ENCODE measurements around the gene CNOT1. TPM values are rescaled to one million over a fixed set of nuclear protein-coding genes. Genes with fewer than 3 reads are reported as not detected.
A peak's percentile ranks its signal among the peaks of the same experiment; 100 is the strongest.
"Not testable (repeated sequence)": the region's sequence is repeated elsewhere in the genome, so short reads cannot be mapped to it uniquely, and the experiment has no call there.

CNOT1 gene
- polyA plus RNA-seq: 10 to 100 TPM; 43.0 to 55.1 (median 43.2) TPM

DNA sequence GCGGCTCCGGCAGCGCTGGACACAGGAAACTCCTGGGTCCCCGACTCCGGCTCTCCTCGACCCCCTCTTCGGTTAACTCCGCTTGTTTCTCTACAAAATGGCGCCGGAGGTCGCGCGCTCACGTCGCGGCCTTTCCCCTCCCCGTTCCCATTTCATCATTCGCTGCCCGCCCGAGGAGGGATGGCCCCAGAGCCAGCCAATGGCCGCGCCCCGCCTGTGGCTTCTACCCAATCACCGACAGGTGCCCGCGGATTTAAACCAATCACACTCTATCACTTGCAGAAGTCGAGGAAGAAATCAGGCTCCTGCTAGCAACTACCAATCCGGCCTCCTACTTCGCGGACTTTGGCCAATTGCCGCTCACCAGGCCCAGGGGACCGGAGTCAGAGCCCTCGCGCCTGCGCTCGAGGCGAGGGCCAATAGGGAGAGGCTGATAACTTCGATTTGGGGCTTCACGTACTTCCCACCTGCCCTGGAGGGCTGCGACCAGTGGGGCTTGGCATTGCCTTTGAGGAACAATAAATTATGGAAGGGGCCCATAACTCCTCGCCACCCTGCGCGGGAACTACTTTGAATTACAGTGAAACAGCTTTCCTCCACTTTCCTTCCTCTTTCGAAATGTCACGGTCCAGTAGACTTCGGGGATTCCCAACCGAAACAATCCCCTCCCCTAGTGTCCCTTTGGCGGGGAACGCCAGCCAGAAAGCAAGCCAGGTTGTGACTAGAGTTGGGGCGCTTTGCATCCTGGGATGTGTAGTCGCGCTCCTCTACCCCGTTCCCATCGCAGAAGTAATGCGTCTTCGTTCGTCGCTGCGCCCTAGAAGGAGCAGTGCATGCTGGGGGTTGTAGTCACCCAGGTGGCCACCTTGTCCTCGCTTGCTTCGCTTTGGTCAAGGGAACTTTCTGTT, at the start of gene CNOT1:
Gene CNOT1 (minus strand): TSS at position 94 of the 908 bp plus-strand sequence. CDS start 30,489 bp downstream, outside the sequence.
- peak within 1 kb of the TSS; percentile 75 for H3K27ac ChIP-seq (ENCODE audit: low read depth, low read length)
- 0 to 1% (median 0%) methylated on average over 58 to 61 of the region's 61 CpGs for WGBS, 3 donors

DNA sequence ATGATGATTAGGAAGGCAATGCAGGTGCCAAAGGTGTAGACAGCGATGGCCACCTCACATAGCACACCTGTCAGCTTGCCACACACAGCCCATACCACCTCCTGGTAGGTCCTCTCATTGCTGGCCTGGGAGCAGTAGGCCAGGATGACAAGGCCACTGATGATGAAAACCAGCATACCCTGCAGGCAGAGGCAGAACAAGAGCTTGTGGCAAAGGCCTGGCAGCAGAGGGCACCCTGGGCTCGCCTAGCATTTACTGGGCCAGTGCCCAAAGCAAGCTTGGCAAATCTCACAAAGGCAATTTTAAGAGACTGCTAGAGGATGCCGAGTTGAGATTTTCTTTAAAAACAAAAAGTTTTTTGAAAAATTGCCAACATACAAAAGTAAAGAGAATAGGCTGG, 49.1 kb upstream of the CNOT1 start:
- WGBS, 3 donors: 68 to 74% (median 72%) methylated on average over 3 of the region's 3 CpGs
- H3K27ac ChIP-seq (ENCODE audit: low read depth, low read length): no peak overlapping the region

DNA sequence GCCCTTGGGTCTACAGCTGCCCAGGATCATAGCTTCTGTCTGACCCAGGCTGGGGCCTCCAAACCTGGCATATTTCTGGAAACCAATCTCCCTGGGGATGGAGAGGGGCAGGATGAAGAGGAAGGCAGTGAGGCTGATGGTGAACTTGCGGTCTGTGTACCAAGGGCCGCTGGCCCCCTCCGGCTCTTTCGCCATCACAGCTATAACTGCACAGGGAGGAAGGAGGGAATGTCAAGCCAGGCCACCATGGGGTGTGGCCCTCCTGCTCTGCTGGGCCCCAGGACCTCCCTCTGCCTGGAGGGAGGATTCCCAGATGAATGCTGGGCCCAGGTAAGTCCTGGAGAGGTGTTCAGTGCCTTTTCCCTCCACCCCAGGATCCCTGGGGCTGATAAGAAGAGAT, 48.6 kb upstream of the CNOT1 start:
- WGBS, 3 donors: 87 to 95% (median 95%) methylated on average over 4 of the region's 4 CpGs
- H3K27ac ChIP-seq (ENCODE audit: low read depth, low read length): no peak overlapping the region

DNA sequence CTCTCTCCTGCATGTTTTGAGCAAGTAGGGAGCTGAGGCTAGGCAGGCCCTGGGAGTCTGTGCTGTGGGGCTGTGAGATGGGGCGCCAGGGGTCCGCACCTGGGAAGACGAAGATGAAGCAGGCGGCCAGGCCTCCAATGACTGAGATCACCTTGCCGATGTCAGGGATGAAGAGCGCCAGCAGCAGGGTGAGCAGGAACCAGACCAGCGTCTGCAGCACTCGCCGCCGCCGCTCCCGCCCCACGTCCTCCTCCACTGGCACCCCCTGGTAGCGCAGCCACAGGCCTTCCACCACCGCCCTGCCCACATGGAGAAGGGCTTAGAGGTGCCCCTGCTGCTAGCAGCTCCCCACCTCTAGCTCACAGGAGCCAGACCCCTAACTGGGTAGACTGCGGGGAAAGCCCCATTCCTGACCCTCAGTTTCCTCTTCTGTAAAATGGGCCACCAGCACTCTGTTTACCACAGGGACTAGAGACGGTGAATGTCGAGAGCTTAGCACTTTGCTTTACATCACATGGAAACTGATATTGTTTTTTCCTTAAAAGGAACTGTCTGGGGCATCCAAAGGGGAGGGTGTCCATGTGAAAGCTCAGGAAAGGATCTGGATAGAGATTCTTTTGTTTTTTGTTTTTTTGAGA, 41.4 kb upstream of the CNOT1 start:
- 92 to 97% (median 95%) methylated on average over 18 of the region's 18 CpGs for WGBS, 3 donors
- H3K27ac ChIP-seq (ENCODE audit: low read depth, low read length): no peak overlapping the region

DNA sequence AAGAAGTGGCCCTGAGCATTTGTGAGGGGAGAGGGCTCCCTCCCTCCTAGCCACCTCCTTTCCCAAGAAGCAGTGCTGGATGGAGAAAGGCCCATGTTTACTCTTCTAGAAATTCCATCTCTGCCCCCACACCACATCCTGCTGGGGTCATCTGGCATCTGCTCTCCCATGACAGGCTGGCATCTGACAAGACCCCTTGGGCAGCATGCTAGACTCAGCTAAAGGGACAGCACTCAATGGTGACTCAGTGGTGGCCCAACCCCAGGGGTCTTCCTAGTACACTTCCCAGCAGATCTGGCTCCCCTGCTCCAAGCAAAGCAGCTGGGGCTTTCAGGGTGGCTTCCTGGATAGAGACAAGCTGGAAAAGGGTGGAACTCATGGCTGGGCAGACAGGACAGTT, 40.6 kb upstream of the CNOT1 start:
- no peak overlapping the region for H3K27ac ChIP-seq (ENCODE audit: low read depth, low read length)

DNA sequence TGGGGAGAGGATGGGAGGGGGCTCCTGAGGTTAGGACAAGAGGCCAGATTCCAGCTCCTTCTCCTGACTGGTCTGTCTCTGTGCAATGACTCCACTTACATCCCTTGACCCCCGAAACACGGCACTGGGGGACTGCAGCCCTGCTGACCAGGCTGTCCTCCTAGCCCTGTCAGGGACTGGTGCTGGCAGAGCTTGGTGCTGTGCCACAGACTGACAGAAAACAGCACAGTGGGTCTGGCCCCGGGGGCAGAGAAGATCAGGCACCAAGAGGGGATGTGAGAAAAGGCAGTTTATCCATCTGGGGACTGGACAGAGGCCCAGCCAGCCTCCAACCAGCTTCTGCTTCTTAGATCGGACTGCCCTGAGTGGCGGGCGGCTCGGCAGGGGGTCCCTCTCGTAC, 35.6 kb upstream of the CNOT1 start:
- WGBS, 3 donors: 80 to 83% (median 81%) methylated on average over 8 of the region's 8 CpGs
- no peak overlapping the region for H3K27ac ChIP-seq (ENCODE audit: low read depth, low read length)

DNA sequence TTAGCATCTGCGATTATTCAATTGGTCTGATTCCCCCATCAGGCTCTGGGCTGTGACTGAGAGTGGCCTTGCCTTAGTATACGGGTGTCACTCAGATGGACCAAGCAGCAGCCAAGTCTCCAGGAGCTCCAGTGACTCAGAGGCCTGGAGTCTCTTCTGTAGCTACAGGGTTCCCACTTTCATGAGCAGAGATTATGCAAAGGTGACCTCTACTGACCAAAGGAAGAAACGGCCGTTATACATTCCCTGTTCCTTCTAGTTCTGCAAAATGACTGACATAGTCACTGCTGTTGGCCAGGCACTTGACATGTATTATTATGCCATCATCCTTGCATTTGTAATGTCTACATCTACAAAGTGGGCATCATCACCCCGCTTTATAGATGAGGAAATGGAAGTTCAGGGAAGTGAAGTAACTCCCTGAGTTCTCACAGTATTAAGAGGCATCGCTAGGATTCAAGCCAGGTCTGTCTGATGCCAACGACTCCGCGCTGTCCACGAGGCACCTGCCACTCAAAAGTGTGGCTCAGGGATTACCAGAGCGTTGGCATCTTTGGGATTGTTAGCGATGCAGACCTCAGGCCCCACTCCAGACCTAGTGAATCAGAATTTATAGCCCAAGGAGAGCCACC, 31.7 kb upstream of the CNOT1 start:
- WGBS, 3 donors: 35 to 40% (median 39%) methylated on average over 12 of the region's 12 CpGs

DNA sequence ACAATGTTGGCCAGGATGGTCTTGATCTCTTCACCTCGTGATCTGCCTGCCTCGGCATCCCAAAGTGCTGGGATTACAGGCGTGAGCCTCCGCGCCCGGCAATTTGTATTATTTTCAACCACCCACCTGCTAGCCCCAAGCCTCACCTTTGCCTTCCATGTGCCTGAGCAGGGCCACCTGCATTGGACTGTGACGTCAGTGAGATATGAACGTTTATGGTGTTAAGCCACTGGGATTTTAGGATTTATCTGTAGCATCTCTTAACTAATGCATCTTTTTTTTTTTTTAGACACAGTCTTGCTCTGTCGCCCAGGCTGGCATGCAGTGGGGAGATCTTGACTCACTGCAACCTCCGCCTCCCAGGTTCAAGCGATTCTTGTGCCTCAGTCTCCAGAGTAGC, 30.3 kb upstream of the CNOT1 start:
- not testable (repeated sequence) for H3K27ac ChIP-seq (ENCODE audit: low read depth, low read length)
- 86 to 93% (median 86%) methylated on average over 11 of the region's 11 CpGs for WGBS, 3 donors

More for the DNA sequence above, 31.7 kb upstream of the CNOT1 start:
- H3K27ac ChIP-seq (ENCODE audit: low read depth, low read length): no peak overlapping the region

DNA sequence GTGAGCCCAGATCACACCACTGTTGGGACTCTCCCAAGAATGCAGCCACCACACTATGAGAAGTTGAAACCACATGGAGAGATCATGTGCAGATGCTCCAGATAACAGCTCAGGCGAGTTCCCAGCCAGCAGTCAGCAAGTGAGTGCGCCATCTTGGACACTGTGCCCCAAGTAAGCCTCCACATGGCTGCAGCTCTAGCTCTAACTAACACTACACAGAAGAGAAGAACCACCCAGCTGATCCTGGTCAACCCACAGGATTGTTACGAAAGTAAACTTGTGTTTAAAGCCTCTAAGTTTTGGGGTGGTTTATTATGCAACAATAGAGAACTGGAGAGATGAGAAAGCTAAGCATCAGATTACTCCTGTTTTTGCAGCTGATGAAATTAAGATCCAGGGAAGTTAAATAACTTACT, 29.2 kb upstream of the CNOT1 start:
- WGBS, 3 donors: 69 to 90% (median 76%) methylated on average over 3 of the region's 3 CpGs
- H3K27ac ChIP-seq (ENCODE audit: low read depth, low read length): no peak overlapping the region

DNA sequence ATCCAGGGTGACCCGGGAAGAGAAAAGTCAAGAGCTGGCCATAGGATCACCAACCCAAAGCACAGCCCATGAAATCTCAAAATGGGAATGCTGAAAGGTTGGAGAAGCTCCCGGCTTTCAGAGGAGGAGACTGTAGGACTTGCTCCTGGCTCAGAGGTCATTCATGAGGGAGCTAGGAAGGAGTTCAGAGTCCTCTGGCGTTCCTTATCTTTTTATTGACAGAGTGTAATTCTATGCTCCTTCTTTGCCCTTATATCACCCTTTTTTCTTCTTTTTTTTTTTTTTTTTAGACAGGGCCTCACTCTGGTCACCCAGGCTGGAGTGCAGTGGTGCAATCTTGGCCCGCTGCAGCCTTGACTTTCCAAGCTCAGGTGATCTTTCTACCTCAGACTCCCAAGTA, 27.3 kb upstream of the CNOT1 start:
- 75 to 89% (median 82%) methylated on average over 4 of the region's 4 CpGs for WGBS, 3 donors
- H3K27ac ChIP-seq (ENCODE audit: low read depth, low read length): no peak overlapping the region

DNA sequence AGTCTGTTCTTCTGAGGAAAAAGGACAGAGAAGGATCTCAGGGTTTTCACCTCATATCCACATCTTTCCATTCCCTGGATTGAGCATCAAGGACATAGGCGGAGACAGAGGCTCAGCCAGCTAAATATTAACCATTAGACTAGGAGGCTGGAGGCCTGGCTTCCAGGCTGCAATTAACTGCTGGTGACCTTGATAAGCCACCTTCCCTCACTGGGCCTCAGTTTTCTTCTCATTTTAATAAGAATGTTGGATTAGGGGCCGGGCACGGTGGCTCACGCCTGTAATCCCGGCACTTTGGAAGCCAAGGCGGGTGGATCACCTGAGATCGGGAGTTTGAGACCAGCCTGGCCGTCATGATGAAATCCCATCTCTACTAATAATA, 25.6 kb upstream of the CNOT1 start:
- H3K27ac ChIP-seq (ENCODE audit: low read depth, low read length): no peak overlapping the region
- WGBS, 3 donors: 33 to 95% (median 89%) methylated on average over 8 of the region's 8 CpGs

DNA sequence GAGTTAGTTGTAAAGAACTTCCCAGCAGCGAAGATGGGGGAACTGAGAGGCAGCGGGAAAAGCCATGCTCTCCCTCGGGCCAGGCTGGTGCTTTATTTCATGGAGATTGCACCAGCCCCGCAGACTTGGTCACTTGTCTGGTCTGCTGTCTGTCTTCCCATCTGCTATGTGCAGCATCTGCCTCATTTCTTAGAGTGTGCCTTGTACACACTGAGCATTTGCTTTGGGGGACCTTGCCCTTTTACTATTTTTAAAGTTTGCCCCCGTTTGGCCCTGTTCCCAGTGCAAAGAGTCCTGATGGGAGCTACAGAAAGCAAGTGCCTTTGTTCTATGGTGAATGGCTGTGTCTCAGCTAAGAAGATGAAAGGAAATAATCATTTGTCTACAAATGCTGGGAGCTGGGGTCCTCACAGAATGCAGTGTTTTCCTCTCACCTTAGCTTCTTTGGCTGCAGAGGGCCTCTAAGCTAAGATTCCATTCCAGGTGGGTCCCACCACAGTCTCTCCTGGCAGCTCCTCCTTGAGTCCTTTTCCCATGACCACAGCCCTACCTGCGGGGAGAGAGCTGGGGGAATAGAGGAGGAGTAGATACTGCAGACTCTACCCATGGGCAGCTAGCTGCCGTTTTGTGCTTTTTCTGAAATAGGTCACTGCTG, 25.1 kb upstream of the CNOT1 start:
- 57 to 84% (median 76%) methylated on average over 7 of the region's 7 CpGs for WGBS, 3 donors
- no peak overlapping the region for H3K27ac ChIP-seq (ENCODE audit: low read depth, low read length)

DNA sequence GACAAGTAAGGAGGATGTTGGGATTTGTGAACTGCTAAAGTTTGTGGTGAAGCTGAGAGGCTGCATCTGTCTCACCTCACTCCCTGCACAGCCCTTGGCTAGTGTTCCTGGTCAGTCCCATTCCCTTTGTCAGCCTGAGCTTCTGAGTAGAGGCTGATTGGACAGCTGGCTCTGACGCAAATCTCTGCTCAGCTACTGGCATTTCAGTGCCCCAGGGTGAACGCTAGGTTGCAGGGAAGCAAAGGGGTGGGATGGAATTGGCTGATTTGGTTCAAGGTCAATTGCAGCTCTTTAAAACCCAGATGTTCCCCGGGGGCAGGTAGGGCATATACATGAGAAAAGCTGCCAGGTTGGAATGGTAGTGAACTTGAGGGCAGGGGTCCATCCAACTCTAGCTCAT, 23.1 kb upstream of the CNOT1 start:
- H3K27ac ChIP-seq (ENCODE audit: low read depth, low read length): no peak overlapping the region
- 31 to 47% (median 43%) methylated on average over 3 of the region's 3 CpGs for WGBS, 3 donors

DNA sequence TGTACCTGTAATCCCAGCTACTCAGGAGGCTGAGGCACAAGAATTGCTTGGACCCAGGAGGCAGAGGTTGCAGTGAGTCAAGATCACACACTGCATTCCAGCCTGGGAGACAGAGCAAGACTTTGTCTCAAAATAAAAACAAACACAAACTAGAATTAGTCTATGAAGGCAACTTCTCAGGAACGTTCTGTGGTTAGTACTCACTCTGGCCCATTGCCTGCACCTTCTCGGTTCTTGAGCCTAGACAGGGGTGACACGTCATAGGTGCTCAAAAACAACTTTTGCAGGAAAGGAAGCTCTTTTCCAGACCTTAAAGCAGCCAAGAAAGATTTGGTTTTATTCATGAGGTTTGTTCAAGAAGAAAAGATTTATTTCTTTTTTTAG, 22.3 kb upstream of the CNOT1 start:
- H3K27ac ChIP-seq (ENCODE audit: low read depth, low read length): no peak overlapping the region
- WGBS, 3 donors: 77 to 78% (median 78%) methylated on average over 3 of the region's 3 CpGs

DNA sequence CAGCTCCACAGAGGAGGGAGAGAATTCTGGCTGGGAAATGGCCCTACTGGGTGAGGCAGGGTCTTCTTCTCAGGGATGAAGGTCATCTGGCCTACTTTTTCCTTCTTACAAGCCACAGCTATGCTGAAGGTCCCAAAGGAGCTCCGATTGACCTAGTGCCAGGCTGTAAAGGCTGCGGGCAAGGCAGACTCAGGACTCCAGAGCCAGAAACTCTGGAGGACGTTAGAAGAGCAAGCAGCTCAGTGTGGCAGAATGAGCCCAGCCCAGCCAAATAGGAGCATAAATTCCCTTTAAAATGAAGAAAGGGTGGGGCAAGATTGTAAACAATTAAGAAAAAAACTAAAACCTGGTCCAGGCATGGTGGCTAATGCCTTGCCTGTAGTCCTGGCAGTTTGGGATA, 20.1 kb upstream of the CNOT1 start:
- H3K27ac ChIP-seq (ENCODE audit: low read depth, low read length): no peak overlapping the region
- 56 to 86% (median 69%) methylated on average over 3 of the region's 3 CpGs for WGBS, 3 donors

DNA sequence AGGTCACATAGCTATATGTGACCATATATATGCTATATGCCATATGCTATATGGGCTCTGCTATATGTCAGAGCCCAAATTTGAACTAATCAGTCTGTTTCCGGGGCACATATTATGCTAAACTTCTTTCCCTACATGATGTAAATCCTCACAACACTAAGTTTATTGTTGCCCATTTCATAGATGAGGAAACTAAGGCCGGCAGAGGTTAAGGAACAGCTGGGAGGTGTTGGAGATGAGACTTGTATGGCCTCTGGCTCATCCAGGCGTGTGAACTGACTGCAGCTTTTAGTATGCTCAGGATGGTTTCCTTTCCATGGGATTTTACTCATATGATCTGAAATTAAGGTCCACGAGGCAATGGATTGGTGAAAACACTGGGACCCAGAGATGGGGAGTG, 17.5 kb upstream of the CNOT1 start:
- WGBS, 3 donors: 87 to 91% (median 89%) methylated on average over 4 of the region's 4 CpGs
- no peak overlapping the region for H3K27ac ChIP-seq (ENCODE audit: low read depth, low read length)

DNA sequence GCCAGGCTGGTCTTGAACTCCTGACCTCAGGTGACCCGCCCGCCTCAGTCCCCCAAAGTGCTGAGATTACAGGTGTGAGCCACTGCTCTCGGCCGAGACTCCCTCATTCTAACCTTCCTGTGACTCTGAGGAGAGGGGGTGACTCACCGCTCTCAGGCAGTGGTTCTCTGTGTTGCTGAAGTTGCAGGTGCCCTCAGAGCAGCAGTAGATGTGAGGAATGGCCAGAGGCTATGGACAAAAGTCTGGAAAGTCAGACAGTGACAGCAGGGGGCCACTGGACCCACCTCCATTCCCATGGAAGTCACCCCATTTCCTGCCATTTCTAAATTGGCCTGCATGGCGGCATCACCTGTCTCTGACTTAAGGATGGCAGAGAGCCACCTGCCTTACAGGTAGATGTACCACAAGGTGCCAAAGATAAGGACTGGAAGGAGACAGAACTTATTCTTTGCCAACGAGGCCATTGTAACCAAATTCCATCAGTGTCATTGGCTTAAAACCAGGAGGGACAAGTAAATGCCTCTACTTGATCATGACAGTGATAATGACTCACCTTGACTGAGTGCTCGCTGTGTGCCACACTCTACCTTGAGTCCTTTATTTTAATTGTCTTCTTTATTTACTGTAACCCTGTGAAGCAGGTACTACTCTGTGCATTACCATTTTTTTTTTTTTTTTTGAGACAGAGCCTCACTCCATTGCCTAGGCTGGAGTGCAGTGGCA, 15.3 kb upstream of the CNOT1 start:
- H3K27ac ChIP-seq (ENCODE audit: low read depth, low read length): no peak overlapping the region
- WGBS, 3 donors: 85 to 91% (median 88%) methylated on average over 8 of the region's 8 CpGs

DNA sequence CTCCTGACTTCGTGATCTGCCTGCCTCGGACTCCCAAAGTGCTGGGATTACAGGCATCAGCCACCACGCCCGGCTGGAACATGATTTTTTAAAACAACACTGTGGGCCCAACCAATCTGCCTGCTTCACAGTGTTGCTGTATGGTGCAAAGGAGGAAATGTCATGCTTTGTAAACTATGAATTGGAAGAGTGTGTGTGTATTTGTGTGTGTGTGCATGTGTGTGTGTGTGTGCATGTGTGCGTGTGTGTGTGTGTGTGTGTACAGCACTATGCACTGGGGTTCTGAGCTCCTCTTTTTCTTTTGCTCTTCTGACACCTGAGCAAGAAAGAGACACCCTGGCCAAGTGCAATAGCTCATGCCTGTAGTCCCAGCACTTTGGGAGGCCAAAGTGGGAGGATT, 14.5 kb upstream of the CNOT1 start:
- H3K27ac ChIP-seq (ENCODE audit: low read depth, low read length): no peak overlapping the region
- 84 to 93% (median 88%) methylated on average over 5 of the region's 5 CpGs for WGBS, 3 donors
